A673 (cell line): ENCODE data around the gene ARMC6. TPM values are rescaled to one million over a fixed set of nuclear protein-coding genes. Genes with fewer than 3 reads are reported as not detected.

ENCODE experiments used
- BruUV-seq: library from RNA; stranded (reverse); fragments of 400-500 nt; replicated peaks from 2 replicates; lab custom pipeline; 2021; lab: Mats Ljungman, UMichigan
- CTCF ChIA-PET: fragments of 300-600 bp; sonication (Branson Sonifier 250); formaldehyde crosslinking; loops from one replicate; lab custom pipeline; 2022; ENCODE audit warnings: antibody characterized with exemption; lab: Charles Lee
- POLR2A ChIA-PET: fragments of 300-600 bp; sonication (Branson Sonifier 250); formaldehyde crosslinking; loops from one replicate; lab custom pipeline; 2022; ENCODE audit warnings: antibody characterized with exemption; ENCODE audit not compliant: low non-redundant PET; lab: Charles Lee
- DNase-seq: peaks from one replicate; pipeline ENCODE4 v3.0.0-alpha.2; 2015; ENCODE audit warnings: low spot score
- H3K27ac ChIP-seq: fragments of 200-600 bp; sonication (generic); 2 replicates; pipeline ENCODE4 v1.5.1; 2016; ENCODE audit warnings: mixed run types, low read depth, mild to moderate bottlenecking, mixed read lengths, antibody characterized with exemption, low read length; ENCODE audit not compliant: poor library complexity, severe bottlenecking
- H3K27me3 ChIP-seq: fragments of 200-600 bp; sonication (generic); replicated peaks from 2 replicates; pipeline ENCODE4 v1.6.1; 2017; ENCODE audit warnings: mixed run types, low read depth, mild to moderate bottlenecking, mixed read lengths, antibody characterized with exemption, low read length; ENCODE audit not compliant: insufficient read depth, poor library complexity
- H3K36me3 ChIP-seq: fragments of 200-600 bp; sonication (generic); 2 replicates; pipeline ENCODE4 v1.6.1; 2016; ENCODE audit warnings: mixed run types, mild to moderate bottlenecking, mixed read lengths, antibody characterized with exemption, low read length; ENCODE audit not compliant: insufficient read depth, poor library complexity, severe bottlenecking
- H3K4me1 ChIP-seq: fragments of 200-600 bp; sonication (generic); 2 replicates; pipeline ENCODE4 v1.6.1; 2017; ENCODE audit warnings: mixed run types, mild to moderate bottlenecking, mixed read lengths, antibody characterized with exemption, low read length; ENCODE audit not compliant: insufficient read depth, poor library complexity, severe bottlenecking
- H3K4me3 ChIP-seq: fragments of 200-600 bp; sonication (generic); 2 replicates; pipeline ENCODE4 v1.5.1; 2016; ENCODE audit warnings: low read depth, mixed run types, mild to moderate bottlenecking, mixed read lengths, low read length; ENCODE audit not compliant: poor library complexity, severe bottlenecking
- H3K9me3 ChIP-seq: fragments of 200-600 bp; sonication (generic); 2 replicates; pipeline ENCODE4 v1.6.1; 2016; ENCODE audit warnings: mixed run types, low read depth, mild to moderate bottlenecking, mixed read lengths, antibody characterized with exemption, low read length; ENCODE audit not compliant: poor library complexity, severe bottlenecking
- EZH2 ChIP-seq: fragments of 200-600 bp; sonication (generic); IDR thresholded peaks from 2 replicates; pipeline ENCODE4 v1.6.1; 2017; ENCODE audit warnings: borderline replicate concordance, low read depth, mild to moderate bottlenecking, mixed read lengths, antibody characterized with exemption, low read length; ENCODE audit not compliant: poor library complexity, severe bottlenecking
- intact Hi-C: fragments of 100-400 bp; cut with micrococcal nuclease; formaldehyde crosslinking; loops from one replicate; pipeline ENCODE4 v1.10.0; 2022; ENCODE audit not compliant: unreplicated experiment
- total RNA-seq: library from RNA; stranded (reverse); gene quantifications from 2 replicates; pipeline ENCODE4 v1.2.3, GENCODE V29; 2021
- TF ChIP-seq, protein P1 (sequence below): fragments of 300-800, 200-600 bp; sonication (generic); conservative IDR thresholded peaks from 2 replicates; pipeline ENCODE4 v1.5.1; 2017; ENCODE audit warnings: low read depth, mild to moderate bottlenecking, antibody characterized with exemption, low read length, moderate library complexity, mixed read lengths

ARMC6 gene
- total RNA-seq, 1 experiment from 2014 or later: 62.7 TPM

DNA sequence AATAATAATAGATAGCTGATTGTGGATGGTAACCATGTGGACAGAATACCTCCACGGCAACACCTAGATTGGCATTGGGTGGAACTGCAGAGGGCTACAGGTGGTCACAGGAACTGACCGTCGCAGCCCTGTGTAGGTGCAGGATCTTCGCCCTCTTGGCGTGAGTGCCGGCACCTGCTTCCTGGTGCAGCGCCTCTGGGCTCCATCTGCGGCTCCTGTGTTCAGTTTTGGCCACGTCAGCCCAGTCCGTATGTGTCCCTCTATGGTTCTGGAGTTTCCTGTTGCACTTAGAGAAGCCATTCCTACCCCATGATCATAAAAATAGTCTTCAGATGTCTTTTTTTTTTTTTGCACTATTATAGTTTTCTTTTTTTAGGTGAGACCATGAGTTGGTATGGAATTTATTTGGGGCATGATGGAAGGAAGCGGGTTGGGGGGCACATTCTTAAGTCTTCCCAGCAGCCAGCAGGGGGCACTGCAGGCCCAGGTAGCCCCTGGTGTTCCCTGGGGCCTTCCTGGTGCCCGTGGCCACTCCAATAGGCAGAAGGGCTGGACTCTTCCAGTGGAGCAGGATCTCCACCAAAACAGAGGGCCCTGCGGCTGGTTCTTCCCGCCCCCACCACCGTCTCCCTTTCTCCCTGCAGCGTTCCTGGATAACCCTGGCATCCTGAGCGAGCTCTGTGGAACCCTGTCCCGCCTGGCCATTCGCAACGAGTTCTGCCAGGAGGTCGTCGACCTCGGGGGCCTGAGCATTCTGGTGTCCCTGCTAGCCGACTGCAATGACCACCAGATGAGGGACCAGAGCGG is 20.3 kb downstream of the ARMC6 start:
- no peak overlapping the region for H3K27ac ChIP-seq
- no TSS peak for BruUV-seq
- ChIA-PET POLR2A (no interaction called here), CTCF (no interaction called here)
- peaks cover 45% of the 10 kb centered on the region for H3K36me3 ChIP-seq
- no peaks in the 10 kb centered on the region for H3K9me3 ChIP-seq
- TF ChIP-seq, protein P1, sequence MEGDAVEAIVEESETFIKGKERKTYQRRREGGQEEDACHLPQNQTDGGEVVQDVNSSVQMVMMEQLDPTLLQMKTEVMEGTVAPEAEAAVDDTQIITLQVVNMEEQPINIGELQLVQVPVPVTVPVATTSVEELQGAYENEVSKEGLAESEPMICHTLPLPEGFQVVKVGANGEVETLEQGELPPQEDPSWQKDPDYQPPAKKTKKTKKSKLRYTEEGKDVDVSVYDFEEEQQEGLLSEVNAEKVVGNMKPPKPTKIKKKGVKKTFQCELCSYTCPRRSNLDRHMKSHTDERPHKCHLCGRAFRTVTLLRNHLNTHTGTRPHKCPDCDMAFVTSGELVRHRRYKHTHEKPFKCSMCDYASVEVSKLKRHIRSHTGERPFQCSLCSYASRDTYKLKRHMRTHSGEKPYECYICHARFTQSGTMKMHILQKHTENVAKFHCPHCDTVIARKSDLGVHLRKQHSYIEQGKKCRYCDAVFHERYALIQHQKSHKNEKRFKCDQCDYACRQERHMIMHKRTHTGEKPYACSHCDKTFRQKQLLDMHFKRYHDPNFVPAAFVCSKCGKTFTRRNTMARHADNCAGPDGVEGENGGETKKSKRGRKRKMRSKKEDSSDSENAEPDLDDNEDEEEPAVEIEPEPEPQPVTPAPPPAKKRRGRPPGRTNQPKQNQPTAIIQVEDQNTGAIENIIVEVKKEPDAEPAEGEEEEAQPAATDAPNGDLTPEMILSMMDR: peak; percentile 81
- TF ChIP-seq EZH2: no peak
- no peaks in the 10 kb centered on the region for H3K4me1 ChIP-seq
- H3K27me3 ChIP-seq: no peaks in the 10 kb centered on the region
- intact Hi-C loops: loop anchor here (1.0 to 5.0 kb wide), 2 partner anchors 59 to 86 kb away; no protein-coding TSS in a partner anchor
- peak; percentile 67 for DNase-seq
- H3K4me3 ChIP-seq: no peak overlapping the region

DNA sequence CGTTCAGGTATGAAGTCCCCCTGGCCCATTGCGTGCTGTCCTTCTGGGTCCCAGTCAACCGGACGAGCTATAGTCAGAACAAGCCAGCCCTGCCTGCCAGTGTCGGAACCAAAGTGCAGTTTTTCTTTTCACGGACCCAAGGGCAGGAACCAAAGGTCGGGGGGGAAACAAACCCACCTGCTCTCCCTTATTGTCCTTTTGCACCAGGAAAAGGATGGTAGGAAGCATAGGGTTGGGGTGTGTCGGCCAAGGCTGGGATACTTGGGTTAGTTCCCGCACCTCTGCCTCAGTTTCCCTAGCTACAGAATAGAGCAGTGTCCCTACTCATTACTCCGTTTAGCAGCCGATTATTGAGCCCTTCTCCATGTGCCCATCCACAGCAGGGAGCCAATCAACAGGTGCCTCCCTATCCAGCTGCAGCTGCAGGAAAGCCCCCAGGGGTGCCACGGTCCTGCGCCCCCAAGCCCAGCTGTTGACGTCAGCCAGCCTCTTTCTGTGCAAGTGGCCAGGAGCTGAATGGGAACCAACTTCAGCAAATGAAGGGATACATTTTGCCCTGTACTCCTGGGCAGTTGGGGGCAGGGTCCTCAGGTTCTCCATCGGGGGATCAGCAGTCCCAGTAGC is 21.0 kb downstream of the ARMC6 start:
- Histone ChIP-seq H3K4me1 (no peaks in the 10 kb centered on the region), H3K36me3 (peaks cover 45% of the 10 kb centered on the region)
- POLR2A ChIA-PET: no interaction called here

DNA sequence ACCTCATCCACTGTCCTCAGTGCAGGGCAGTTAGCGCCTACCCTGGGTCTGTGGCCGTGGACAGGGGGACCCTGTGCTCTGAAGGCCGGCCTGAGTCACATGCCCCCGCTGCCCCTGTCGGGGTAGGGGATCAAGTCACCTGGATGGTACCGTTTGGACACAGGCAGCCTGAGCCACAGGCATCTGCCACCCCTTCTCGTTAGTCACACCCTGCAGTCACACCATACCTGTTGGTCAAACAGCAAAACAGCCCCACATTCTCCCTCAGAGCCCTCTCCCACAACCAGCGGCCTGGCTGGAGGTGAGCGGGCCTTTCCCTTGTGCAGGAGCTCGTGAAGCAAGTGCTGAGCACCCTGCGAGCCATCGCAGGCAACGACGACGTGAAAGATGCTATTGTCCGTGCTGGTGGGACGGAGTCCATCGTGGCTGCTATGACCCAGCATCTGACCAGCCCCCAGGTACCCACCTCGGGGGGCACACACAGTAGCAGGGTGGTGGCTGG is 21.6 kb downstream of the ARMC6 start:
- CTCF ChIA-PET: no interaction called here
- H3K36me3 ChIP-seq: peaks cover 45% of the 10 kb centered on the region
- BruUV-seq: no TSS peak

More for the DNA sequence above, 21.0 kb downstream of the ARMC6 start:
- CTCF ChIA-PET: no interaction called here
- H3K9me3 ChIP-seq: no peaks in the 10 kb centered on the region
- no peak overlapping the region for H3K4me3 ChIP-seq
- no TSS peak for BruUV-seq
- DNase-seq: no peak
- intact Hi-C loops: loop anchor here (5.0 kb wide), 1 partner anchor 58 kb away; no protein-coding TSS in a partner anchor
- TF ChIP-seq, protein P1: no peak
- no peak for TF ChIP-seq EZH2
- no peak overlapping the region for H3K27ac ChIP-seq
- no peaks in the 10 kb centered on the region for H3K27me3 ChIP-seq

More for the DNA sequence above, 21.6 kb downstream of the ARMC6 start:
- H3K9me3 ChIP-seq: no peaks in the 10 kb centered on the region
- H3K27me3 ChIP-seq: no peaks in the 10 kb centered on the region
- POLR2A ChIA-PET: no interaction called here
- H3K4me1 ChIP-seq: no peaks in the 10 kb centered on the region
- intact Hi-C loops: loop anchor here (5.0 kb wide), 1 partner anchor 57 kb away; no protein-coding TSS in a partner anchor
- no peak overlapping the region for H3K27ac ChIP-seq
- H3K4me3 ChIP-seq: no peak overlapping the region
- TF ChIP-seq, protein P1: no peak
- TF ChIP-seq EZH2: no peak
- no peak for DNase-seq
